Measurements from ENCODE around the gene GLYATL3. TPM values are rescaled to one million over a fixed set of nuclear protein-coding genes. Genes with fewer than 3 reads are reported as not detected.

Gene GLYATL3
- total RNA-seq, 2 experiments from 2014 or later, result not detected

DNA sequence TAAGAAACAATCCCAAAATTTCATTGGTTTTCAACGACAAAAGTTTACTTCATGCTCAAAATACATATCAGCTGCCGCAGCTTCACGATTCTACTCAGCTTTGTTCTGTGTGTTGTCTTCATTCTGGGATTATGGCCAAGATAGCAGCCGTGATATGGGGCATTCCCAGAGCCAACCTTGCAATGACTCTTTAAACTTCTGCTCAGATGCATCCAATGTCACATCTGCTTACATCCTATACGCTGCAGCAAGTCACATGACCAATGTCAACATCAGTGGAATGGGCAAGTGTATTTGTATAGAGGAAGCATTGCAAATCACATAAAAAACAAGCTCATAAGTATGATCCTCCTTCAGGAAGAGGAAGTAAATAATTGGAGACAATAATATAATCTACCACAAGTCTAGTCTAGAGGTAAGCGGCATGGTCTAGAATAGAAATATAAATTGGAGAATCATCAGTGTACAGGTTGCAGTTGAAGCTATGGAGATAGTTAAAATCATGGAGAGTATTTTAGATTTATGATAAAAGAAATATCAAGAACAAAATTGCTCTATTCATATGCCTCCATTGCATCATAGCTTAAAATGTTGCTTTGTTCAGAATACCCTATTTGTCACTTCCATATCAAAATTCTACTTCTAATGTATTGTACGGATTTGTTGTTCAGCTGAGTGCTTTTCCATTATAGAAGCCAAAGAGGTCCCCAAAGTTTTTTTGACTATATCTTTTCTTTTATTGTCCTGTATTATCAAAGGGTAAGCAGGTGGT is 43.5 kb downstream of the GLYATL3 start:
- DNase-seq (no peak), ATAC-seq (no peak)
- H3K27me3 Mint-ChIP-seq, result peaks cover 3% of the 10 kb centered on the region
- no peaks in the 10 kb centered on the region for H3K9me3 Mint-ChIP-seq
- TF ChIP-seq, protein P1, sequence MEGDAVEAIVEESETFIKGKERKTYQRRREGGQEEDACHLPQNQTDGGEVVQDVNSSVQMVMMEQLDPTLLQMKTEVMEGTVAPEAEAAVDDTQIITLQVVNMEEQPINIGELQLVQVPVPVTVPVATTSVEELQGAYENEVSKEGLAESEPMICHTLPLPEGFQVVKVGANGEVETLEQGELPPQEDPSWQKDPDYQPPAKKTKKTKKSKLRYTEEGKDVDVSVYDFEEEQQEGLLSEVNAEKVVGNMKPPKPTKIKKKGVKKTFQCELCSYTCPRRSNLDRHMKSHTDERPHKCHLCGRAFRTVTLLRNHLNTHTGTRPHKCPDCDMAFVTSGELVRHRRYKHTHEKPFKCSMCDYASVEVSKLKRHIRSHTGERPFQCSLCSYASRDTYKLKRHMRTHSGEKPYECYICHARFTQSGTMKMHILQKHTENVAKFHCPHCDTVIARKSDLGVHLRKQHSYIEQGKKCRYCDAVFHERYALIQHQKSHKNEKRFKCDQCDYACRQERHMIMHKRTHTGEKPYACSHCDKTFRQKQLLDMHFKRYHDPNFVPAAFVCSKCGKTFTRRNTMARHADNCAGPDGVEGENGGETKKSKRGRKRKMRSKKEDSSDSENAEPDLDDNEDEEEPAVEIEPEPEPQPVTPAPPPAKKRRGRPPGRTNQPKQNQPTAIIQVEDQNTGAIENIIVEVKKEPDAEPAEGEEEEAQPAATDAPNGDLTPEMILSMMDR (IDR thresholded peaks at IDR 0.05), result no peak
- no peaks in the 10 kb centered on the region for H3K36me3 Mint-ChIP-seq (ENCODE audit: low read depth)
- intact Hi-C loops (cut with micrococcal nuclease), result no loop called here
- H3K27ac Mint-ChIP-seq, result no peak overlapping the region
- ChIA-PET CTCF (interaction anchor here (1.6 to 2.4 kb wide), 3 partner anchors 11 to 63 kb away, joined by 5 to 10 read pairs (median 6); no protein-coding TSS in a partner anchor), POLR2A (no interaction called here)
- peaks cover 2% of the 10 kb centered on the region for H3K4me1 Mint-ChIP-seq (ENCODE audit: low read depth)
- H3K4me3 Mint-ChIP-seq, result no peak overlapping the region

DNA sequence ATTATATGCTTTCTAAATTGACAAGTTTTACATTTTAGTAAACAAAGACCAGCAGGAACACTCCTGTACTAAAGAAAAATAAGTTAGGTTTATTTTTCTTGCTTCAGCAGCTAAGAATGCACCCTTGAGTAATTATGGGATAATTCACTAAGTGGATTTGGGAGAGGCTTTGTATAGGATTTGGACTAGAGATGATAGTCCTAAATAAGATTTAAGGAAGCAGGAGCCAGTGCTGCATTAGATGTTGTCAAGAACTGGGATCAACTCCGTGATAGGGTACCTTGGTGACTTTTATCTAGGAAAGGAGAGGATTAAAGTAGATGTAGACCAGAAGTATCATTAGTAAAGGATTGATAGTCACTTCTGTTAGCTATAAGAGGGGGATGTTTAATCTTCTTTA is 46.6 kb downstream of the GLYATL3 start:
- Mint-ChIP-seq H3K9me3 (no peaks in the 10 kb centered on the region), H3K4me1 (ENCODE audit: low read depth) (peaks cover 11% of the 10 kb centered on the region), H3K36me3 (ENCODE audit: low read depth) (no peaks in the 10 kb centered on the region), H3K27ac (no peak overlapping the region), H3K27me3 (peaks cover 16% of the 10 kb centered on the region), H3K4me3 (no peak overlapping the region)
- intact Hi-C loops (cut with micrococcal nuclease), result no loop called here
- TF ChIP-seq, protein P1 (IDR thresholded peaks at IDR 0.05), result no peak
- POLR2A ChIA-PET, result no interaction called here
- CTCF ChIA-PET, result interaction anchor here (1.3 to 1.7 kb wide), 2 partner anchors 13 to 14 kb away, joined by 3 to 9 read pairs; no protein-coding TSS in a partner anchor
- no peak for DNase-seq
- no peak for ATAC-seq

DNA sequence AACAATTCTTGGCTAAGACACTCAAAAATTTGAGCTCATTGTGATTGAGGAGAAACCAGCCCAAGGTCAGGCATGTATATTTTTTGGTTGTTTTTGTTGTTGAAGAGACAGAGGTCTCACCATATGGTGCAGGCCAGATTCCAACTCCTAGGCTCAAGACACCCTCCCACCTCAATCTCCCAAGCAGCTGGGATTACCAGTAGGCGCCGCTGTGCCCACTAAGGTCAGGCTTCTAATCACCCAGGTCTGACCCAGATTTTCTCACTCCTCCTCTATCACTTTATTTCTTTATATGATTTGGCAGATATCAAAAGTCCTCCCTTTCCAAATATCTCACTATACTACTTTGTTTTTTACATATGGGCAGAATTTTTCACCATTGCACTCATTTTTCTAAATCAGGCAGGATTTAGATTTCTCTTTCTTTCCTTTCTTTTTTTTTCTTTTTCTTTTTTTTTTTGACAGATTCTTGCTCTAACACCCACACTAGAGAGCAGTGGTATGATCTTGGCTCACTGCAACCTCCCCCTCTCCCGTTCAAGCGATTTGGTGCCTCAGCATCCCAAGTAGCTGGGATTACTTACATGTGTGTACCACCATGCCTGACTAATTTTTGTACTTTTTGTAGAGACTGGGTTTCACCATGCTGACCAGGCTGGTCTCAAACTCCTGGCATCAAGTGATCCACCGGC is 49.0 kb downstream of the GLYATL3 start:
- DNase-seq (no peak), ATAC-seq (no peak)
- TF ChIP-seq, protein P1 (IDR thresholded peaks at IDR 0.05), result no peak
- intact Hi-C loops (cut with micrococcal nuclease), result no loop called here
- no peaks in the 10 kb centered on the region for H3K36me3 Mint-ChIP-seq (ENCODE audit: low read depth)
- peaks cover 22% of the 10 kb centered on the region for H3K27me3 Mint-ChIP-seq
- POLR2A ChIA-PET, result no interaction called here
- H3K4me1 Mint-ChIP-seq (ENCODE audit: low read depth), result peaks cover 21% of the 10 kb centered on the region
- H3K27ac Mint-ChIP-seq, result no peak overlapping the region
- H3K4me3 Mint-ChIP-seq, result no peak overlapping the region
- no peaks in the 10 kb centered on the region for H3K9me3 Mint-ChIP-seq
- CTCF ChIA-PET, result interaction anchor here (1.5 to 4.8 kb wide), 2 partner anchors 17 to 58 kb away, joined by 3 to 41 read pairs; no protein-coding TSS in a partner anchor

DNA sequence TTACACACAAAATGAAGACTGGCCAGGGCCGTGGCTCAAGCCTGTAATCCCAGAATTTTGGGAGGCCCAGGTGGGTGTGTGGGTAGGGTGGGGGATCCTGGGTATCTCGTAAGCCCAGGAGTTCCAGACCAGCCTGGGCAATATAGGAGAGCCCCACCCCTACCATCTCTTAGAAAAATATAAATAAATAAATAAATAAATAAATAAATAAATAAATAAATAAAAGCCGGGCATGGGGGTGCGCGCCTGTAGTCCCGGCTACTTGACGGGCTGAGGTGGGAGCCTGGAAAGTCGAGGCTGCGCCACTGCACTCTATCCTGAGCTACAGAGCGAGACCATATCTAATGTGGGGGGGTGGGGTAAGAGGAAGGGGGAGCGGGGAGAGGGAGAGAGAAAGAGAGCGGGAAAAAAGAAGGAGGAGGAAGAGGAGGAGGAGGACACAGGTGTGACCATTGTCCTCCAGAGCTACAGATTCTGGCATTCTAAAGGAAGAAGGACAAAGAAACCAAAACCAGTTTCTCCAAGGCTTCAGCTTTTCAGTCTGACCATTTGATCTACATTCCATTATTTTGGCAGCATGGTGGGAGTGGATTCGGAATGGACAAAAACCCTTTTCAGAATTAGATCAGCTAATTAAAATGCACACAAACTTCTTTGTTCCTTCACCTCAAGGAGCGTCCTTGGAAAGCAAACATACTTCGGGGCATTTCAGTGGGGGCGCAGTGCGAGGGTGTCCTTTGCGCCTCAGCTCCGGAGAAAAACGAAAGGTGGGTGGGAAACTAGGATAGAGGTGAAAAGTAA is 50.2 kb downstream of the GLYATL3 start:
- TF ChIP-seq, protein P1 (IDR thresholded peaks at IDR 0.05), result no peak
- ChIA-PET CTCF (interaction anchor here (0.6 to 4.8 kb wide), 3 partner anchors 18 to 309 kb away, joined by 3 to 41 read pairs (median 4); no protein-coding TSS in a partner anchor), POLR2A (no interaction called here)
- H3K36me3 Mint-ChIP-seq (ENCODE audit: low read depth), result no peaks in the 10 kb centered on the region
- no peaks in the 10 kb centered on the region for H3K9me3 Mint-ChIP-seq
- DNase-seq (no peak), ATAC-seq (no peak)
- no peak overlapping the region for H3K27ac Mint-ChIP-seq
- peak overlapping the region; percentile 72 for H3K4me3 Mint-ChIP-seq
- intact Hi-C loops (cut with micrococcal nuclease), result no loop called here
- peaks cover 28% of the 10 kb centered on the region for H3K27me3 Mint-ChIP-seq
- peaks cover 21% of the 10 kb centered on the region for H3K4me1 Mint-ChIP-seq (ENCODE audit: low read depth)
